Heart left ventricle (tissue), 16 donors: ENCODE data around the gene RAD23A. TPM values are rescaled to one million over a fixed set of nuclear protein-coding genes. Genes with fewer than 3 reads are reported as not detected.
A peak's percentile ranks its signal among the peaks of the same experiment; 100 is the strongest.

Source experiments
- ATAC-seq, 4 donors: fragments of 200-7000 bp; cut with Tn5 transposase; one replicate each; pipeline ENCODE4 v1.9.1; 2020 to 2022; ENCODE audit warnings: moderate library complexity in 4 of 4, mild to moderate bottlenecking in 3 of 4, moderate number of reproducible peaks in 1 of 4
- DNase-seq, 5 donors: peaks; one replicate each; pipeline ENCODE4 v3.0.0-alpha.2; 2020
- H3K27ac ChIP-seq, 12 donors: fragments of 200-600 bp; sonication (generic) in 4 of 12; one replicate each; pipeline versions ENCODE4 v1.5.0 to v1.8.0; 2016 to 2022; ENCODE audit warnings: mild to moderate bottlenecking in 2 of 12
- H3K27me3 ChIP-seq, 9 donors: fragments of 200-600 bp; sonication (generic) in 2 of 9; one replicate each; pipeline versions ENCODE4 v1.5.1 to v1.8.0; 2016 to 2022; ENCODE audit warnings: mild to moderate bottlenecking in 3 of 9
- H3K36me3 ChIP-seq, 9 donors: fragments of 200-600 bp; sonication (generic) in 2 of 9; one replicate each; pipeline versions ENCODE4 v1.5.0 to v1.8.0; 2018 to 2022; ENCODE audit warnings: mild to moderate bottlenecking in 2 of 9
- H3K4me1 ChIP-seq, 12 donors: fragments of 200-600 bp; sonication (generic) in 4 of 12; one replicate each; pipeline versions ENCODE4 v1.5.0 to v1.8.0; 2016 to 2022; ENCODE audit warnings: mild to moderate bottlenecking in 3 of 12
- H3K4me3 ChIP-seq, 12 donors: fragments of 200-600 bp; sonication (generic) in 4 of 12; one replicate each; pipeline versions ENCODE4 v1.5.0 to v1.8.0; 2017 to 2022; ENCODE audit warnings: mild to moderate bottlenecking in 9 of 12, moderate library complexity in 4 of 12
- H3K9me3 ChIP-seq, 12 donors: fragments of 200-600 bp; sonication (generic) in 4 of 12; one replicate each; pipeline versions ENCODE4 v1.5.0 to v1.8.0; 2016 to 2022; ENCODE audit warnings: mild to moderate bottlenecking in 1 of 12
- CTCF ChIP-seq, 12 donors: fragments of 200-600 bp; sonication (generic) in 4 of 12; IDR thresholded peaks; one replicate each; pipeline versions ENCODE4 v1.5.0 to v1.8.0; 2018 to 2022; ENCODE audit warnings: antibody characterized with exemption in 12 of 12, mild to moderate bottlenecking in 5 of 12
- POLR2A ChIP-seq, 2 donors: fragments of 450-650 bp; IDR thresholded peaks; one replicate each; pipeline ENCODE4 v1.6.1; 2017; ENCODE audit warnings: antibody characterized with exemption in 2 of 2, mild to moderate bottlenecking in 2 of 2, moderate library complexity in 2 of 2
- WGBS, 4 donors: extraction: QIAGEN DNeasy Blood & Tissue Kit in 2 of 4; methylation state at CpG; one replicate each; pipeline versions ENCODE4 v1.1.5 to v1.1.7; 2013 to 2018; 5-methylcytosine and 5-hydroxymethylcytosine counted together
- intact Hi-C, 10 donors: fragments of 100-400 bp; cut with DNase I; formaldehyde crosslinking; loops; one replicate each; pipeline versions ENCODE4 v1.11.1 to v1.14.2; 2022
- polyA plus RNA-seq, 2 donors: library from polyadenylated mRNA; stranded (reverse); fragments of 200-250 nt; gene quantifications; one replicate each; pipeline ENCODE4 v1.2.3, GENCODE V29; 2013
- total RNA-seq, 9 donors: library from RNA; depleted of rRNA in 2 of 9; stranded (reverse); fragments of >200 nt in 2 of 9; fragmentation: NEBNext Ultra II Directional in 3 of 9; extraction: Animal tissue kit (Norgen Biotek cat#: 25700) in 3 of 9; gene quantifications; one replicate each; pipeline versions ENCODE4 v1.1.0 to v1.2.4, GENCODE V29; 2016 to 2023
- donor health status: ischemic (EF 13 %, LVEDD 7.1; RV severe dilation, severe dysfunction).
- donor health status: healthy with polysubstance abuse.
- donor health status: DM: no; HTN: yes; CAD: no.
- donor health status: DM: no; HTN: no; CAD: no.
- donor health status: ischemic (EF 25% LVEDD 6.9; RV normal size, moderate dysfunction).
- donor health status: ischemic (EF 25% LVEDD 5.7; RV mildly dilated, moderate dysfunction).
- donor health status: healthy.
- donor health status: DM: yes; HTN: yes; CAD: no.
- donor health status: ischemic (EF 35%, LVEDD 5.7; RV mildly dilated, moderate dysfunction).
- donor health status: nonischemic (EF 11% LVEDD 7.7; RV severe dilation, severe dysfunction).
- donor health status: DM: yes; HTN: yes; CAD: no.
- donor health status: PGD.
- donor health status: ischemic (EF 29% LVEDD 5.4; RV normal size, mild dysfunction).
- donor health status: nonischemic (EF 23%, LVEDD 6.1; RV moderate dilation, normal function).

Gene RAD23A
- total and polyA plus RNA-seq, 11 donors: 130 to 272 (median 162) TPM

GRCh38 chr19:12985049-12985776 is 39.6 kb downstream of the RAD23A start:
- 39 to 52% (median 43%) methylated on average over 11 to 16 of the region's 16 CpGs for WGBS, 4 donors
- intact Hi-C loops: loop anchor here in 9 of 10 donors (1.0 to 10.0 kb wide), 9 partner anchors 42 to 81 kb away; no protein-coding TSS in a partner anchor
- peak; percentile 58 to 87 (median 64) for ATAC-seq

GRCh38 chr19:12986726-12987125 is 41.1 kb downstream of the RAD23A start:
- Histone ChIP-seq H3K27ac (no peak overlapping the region), H3K9me3 (no peaks in the 10 kb centered on the region), H3K4me3 (no peak overlapping the region), H3K27me3 (peaks cover 0 to 5% (median 0%) of the 10 kb centered on the region in 9 donors), H3K36me3 (no peaks in the 10 kb centered on the region), H3K4me1 (peaks cover 0 to 28% (median 15%) of the 10 kb centered on the region in 12 donors)
- no peak for ATAC-seq
- TF ChIP-seq CTCF (IDR thresholded peaks at IDR 0.05) (no peak), POLR2A (IDR thresholded peaks at IDR 0.05) (no peak)
- intact Hi-C loops: loop anchor here in 5 of 10 donors (5.0 to 10.0 kb wide), 4 partner anchors 41 to 76 kb away; no protein-coding TSS in a partner anchor
- no peak for DNase-seq
- WGBS, 4 donors: 93 to 97% (median 96%) methylated on average over 12 of the region's 12 CpGs

More at GRCh38 chr19:12985049-12985776, 39.6 kb downstream of the RAD23A start:
- Histone ChIP-seq H3K36me3 (no peaks in the 10 kb centered on the region), H3K4me1 (peaks cover 0 to 28% (median 15%) of the 10 kb centered on the region in 12 donors), H3K9me3 (no peaks in the 10 kb centered on the region), H3K27ac (peak overlapping the region in 3 of 12 donors; percentile 27 to 49 (median 29)), H3K27me3 (peaks cover 0 to 5% (median 0%) of the 10 kb centered on the region in 9 donors), H3K4me3 (no peak overlapping the region)
- TF ChIP-seq CTCF (IDR thresholded peaks at IDR 0.05): no peak
- TF ChIP-seq POLR2A (IDR thresholded peaks at IDR 0.05): no peak
- DNase-seq: peak; percentile 68 to 82 (median 70)

GRCh38 chr19:12987190-12987589 is 41.5 kb downstream of the RAD23A start:
- Histone ChIP-seq H3K4me1 (peaks cover 0 to 28% (median 15%) of the 10 kb centered on the region in 12 donors), H3K4me3 (no peak overlapping the region), H3K9me3 (no peaks in the 10 kb centered on the region), H3K36me3 (no peaks in the 10 kb centered on the region), H3K27me3 (peaks cover 0 to 5% (median 0%) of the 10 kb centered on the region in 9 donors), H3K27ac (no peak overlapping the region)
- WGBS, 4 donors: 84 to 92% (median 86%) methylated on average over 3 of the region's 3 CpGs
- DNase-seq (no peak), ATAC-seq (no peak)
- intact Hi-C loops: loop anchor here in 5 of 10 donors (5.0 to 10.0 kb wide), 4 partner anchors 40 to 75 kb away; no protein-coding TSS in a partner anchor
- no peak for TF ChIP-seq CTCF (IDR thresholded peaks at IDR 0.05)
- no peak for TF ChIP-seq POLR2A (IDR thresholded peaks at IDR 0.05)

GRCh38 chr19:12987781-12988180 is 42.1 kb downstream of the RAD23A start:
- no peak for DNase-seq
- no peaks in the 10 kb centered on the region for H3K36me3 ChIP-seq
- intact Hi-C loops: loop anchor here in 5 of 10 donors (5.0 to 10.0 kb wide), 4 partner anchors 40 to 75 kb away; no protein-coding TSS in a partner anchor

More at GRCh38 chr19:12987781-12988180, 42.1 kb downstream of the RAD23A start:
- Histone ChIP-seq H3K4me3 (no peak overlapping the region), H3K27me3 (no peaks in the 10 kb centered on the region), H3K9me3 (no peaks in the 10 kb centered on the region), H3K27ac (no peak overlapping the region), H3K4me1 (peaks cover 0 to 28% (median 15%) of the 10 kb centered on the region in 12 donors)
- ATAC-seq: no peak
- WGBS, 4 donors: 69 to 90% (median 78%) methylated on average over 6 to 10 of the region's 10 CpGs
- no peak for TF ChIP-seq POLR2A (IDR thresholded peaks at IDR 0.05)
